Left cardiac atrium (tissue), 4 donors: ENCODE results near the gene R3HDM4. TPM values are rescaled to one million over a fixed set of nuclear protein-coding genes. Genes with fewer than 3 reads are reported as not detected.
"Not testable (repeated sequence)": the region's sequence is repeated elsewhere in the genome, so short reads cannot be mapped to it uniquely, and the experiment has no call there.

ENCODE experiments used
- ATAC-seq, 2 donors: fragments of 200-7000 bp; cut with Tn5 transposase; one replicate each; pipeline ENCODE4 v1.9.1; 2020; ENCODE audit warnings: mild to moderate bottlenecking in 2 of 2, moderate library complexity in 2 of 2
- DNase-seq: peaks from one replicate; pipeline ENCODE4 v3.0.0-alpha.2; 2020
- intact Hi-C, 2 donors: fragments of 100-400 bp; cut with DNase I; formaldehyde crosslinking; loops; one replicate each; pipeline versions ENCODE4 v1.14.1 to v1.15.1; 2022 to 2023
- total RNA-seq, 2 donors: library from RNA; stranded (reverse); fragmentation: NEBNext Ultra II Directional; extraction: Animal tissue kit (Norgen Biotek cat#: 25700); gene quantifications; one replicate each; pipeline ENCODE4 v1.2.1, GENCODE V29; 2021
- donor health status: DM: no; HTN: yes; CAD: no.
- donor health status: DM: no; HTN: yes; CAD: no; lungs with severe emphysema.
- donor health status: DM: yes; HTN: yes; CAD: no.
- donor health status: Dilated cardiomyopathy.

R3HDM4 gene
- total RNA-seq, 2 donors from 2014 or later, result 18.3 to 31.6 TPM

DNA sequence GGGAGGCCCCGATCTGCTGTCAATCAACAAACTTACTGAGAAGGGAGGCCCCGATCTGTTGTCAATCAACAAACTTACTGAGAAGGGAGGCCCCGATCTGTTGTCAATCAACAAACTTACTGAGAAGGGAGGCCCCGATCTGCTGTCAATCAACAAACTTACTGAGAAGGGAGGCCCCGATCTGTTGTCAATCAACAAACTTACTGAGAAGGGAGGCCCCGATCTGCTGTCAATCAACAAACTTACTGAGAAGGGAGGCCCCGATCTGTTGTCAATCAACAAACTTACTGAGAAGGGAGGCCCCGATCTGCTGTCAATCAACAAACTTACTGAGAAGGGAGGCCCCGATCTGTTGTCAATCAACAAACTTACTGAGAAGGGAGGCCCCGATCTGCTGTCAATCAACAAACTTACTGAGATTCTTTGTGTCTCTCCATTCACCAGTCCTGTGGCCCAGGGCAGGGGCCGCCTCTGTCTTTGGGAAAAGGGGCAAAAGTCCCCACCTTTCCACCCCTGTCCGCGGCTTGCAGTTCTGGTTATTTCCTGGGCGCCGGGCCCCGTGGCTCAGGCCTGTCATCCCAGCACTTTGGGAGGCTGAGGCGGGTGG lies 59.3 kb downstream of the R3HDM4 start:
- not testable (repeated sequence) for ATAC-seq, DNase-seq
- intact Hi-C loops, result loop anchor here (10.0 kb wide), 2 partner anchors 79 to 131 kb away; partner anchors contain the start of gene WDR18 (in 1 of the 2)

DNA sequence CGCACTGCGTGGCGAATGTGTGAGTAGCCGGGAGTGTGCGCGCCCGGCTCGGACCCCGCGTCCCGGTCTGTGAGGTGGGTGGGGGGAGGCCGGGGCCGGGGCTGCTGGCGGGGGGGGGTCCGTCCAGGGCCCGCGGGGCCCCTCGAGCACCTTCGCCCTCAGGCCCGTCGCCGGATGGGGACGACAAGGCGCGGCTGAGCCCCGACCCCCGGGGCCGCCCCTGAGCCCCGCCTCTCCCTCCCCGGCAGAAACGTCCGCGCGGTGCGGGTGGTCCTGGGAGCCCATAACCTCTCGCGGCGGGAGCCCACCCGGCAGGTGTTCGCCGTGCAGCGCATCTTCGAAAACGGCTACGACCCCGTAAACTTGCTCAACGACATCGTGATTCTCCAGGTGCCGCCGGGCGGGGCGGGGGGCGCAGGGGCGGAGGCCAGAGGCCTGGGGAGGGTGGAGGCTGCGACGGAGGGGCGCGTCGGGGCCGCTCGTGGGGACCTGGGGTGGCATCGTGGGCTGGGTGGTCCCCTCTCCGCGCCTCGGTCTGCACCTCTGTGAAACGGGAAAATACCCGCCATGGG lies 59.9 kb downstream of the R3HDM4 start:
- DNase-seq (no peak), ATAC-seq (no peak)
- intact Hi-C loops, result loop anchor here (10.0 kb wide), 2 partner anchors 78 to 132 kb away; partner anchors contain the start of gene WDR18 (in 1 of the 2)

DNA sequence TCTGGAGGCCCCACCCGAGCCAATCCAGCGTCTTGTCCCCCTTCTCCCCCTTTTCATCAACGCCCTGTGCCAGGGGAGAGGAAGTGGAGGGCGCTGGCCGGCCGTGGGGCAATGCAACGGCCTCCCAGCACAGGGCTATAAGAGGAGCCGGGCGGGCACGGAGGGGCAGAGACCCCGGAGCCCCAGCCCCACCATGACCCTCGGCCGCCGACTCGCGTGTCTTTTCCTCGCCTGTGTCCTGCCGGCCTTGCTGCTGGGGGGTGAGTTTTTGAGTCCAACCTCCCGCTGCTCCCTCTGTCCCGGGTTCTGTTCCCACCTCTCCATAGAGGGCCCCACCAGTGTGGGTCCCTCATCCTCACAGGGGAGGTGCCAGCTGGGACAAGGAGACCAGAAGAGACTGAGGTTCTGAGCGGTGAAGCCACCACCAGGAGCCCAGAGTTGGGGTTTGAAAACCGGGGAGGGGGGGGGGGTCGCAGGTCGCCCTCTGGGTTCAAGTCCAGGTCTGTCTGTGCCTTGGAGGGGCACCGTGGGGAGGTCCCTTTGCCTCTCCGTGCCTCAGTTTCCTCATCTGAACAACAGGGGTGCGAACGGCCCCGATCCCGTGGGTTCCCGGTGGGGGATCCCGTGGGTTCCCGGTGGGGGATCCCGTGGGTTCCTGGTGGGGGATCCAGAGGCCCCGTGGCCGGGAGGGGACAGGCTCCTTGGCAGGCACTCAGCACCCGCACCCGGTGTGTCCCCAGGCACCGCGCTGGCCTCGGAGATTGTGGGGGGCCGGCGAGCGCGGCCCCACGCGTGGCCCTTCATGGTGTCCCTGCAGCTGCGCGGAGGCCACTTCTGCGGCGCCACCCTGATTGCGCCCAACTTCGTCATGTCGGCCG lies 60.6 kb downstream of the R3HDM4 start, which contains the start of gene ELANE:
Gene ELANE (plus strand): TSS at position 168 of the 878 bp plus-strand sequence. CDS start 26 bp downstream, at position 194.
- DNase-seq (no peak), ATAC-seq (no peak)
- intact Hi-C loops, result loop anchor here (10.0 kb wide), 2 partner anchors 78 to 132 kb away; partner anchors contain the start of gene WDR18 (in 1 of the 2)

DNA sequence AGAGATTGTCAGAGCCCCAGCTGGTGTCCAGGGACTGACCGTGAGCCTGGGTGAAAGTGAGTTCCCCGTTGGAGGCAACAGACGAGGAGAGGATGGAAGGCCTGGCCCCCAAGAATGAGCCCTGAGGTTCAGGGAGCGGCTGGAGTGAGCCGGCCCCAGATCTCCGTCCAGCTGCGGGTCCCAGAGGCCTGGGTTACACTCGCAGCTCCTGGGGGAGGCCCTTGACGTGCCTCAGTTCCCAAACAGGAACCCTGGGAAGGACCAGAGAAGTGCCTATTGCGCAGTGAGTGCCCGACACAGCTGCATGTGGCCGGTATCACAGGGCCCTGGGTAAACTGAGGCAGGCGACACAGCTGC lies 62.1 kb downstream of the R3HDM4 start:
- DNase-seq (no peak), ATAC-seq (no peak)
- intact Hi-C loops, result loop anchor here (10.0 kb wide), 2 partner anchors 76 to 134 kb away; partner anchors contain the start of gene WDR18 (in 1 of the 2)

DNA sequence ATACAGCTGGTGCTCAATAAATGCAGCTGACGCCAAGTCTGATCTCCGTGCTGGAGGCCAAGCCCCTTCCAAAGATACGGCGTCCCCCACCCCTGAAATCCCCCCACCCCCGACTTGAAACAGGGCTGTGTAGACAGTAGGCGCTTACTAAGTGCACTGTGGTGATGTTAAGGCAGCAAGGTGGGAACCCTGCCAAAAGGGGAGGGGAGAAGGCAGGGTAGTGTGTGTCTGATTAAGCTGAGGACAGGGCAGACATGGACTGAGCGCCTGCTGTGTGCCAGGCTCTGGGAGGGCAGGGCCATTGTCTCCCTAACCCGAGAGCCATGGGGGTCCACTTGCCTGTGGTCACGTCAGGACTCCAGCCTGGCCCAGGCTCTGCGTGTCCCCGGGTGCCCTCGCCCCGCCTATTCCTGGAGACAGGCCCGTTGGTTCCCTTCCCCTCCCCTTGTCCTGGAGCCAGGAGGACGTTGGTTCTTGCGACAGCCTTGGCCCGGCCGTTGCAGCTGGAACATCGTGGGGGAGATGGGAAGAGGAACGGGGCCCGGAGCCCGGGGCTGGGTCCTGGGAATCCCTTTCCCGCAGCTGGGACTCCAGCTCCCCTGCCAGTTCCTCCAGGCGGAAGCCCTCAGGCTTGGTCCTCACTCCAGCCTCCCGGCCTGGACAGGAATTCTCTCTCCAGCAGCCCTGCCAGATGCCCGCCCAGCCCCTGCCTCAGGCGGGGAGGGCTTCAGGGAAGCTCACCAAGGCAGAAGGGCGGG lies 62.6 kb downstream of the R3HDM4 start:
- ATAC-seq (peak; percentile 84 to 88), DNase-seq (peak; percentile 94)
- intact Hi-C loops, result loop anchor here (10.0 kb wide), 2 partner anchors 76 to 134 kb away; partner anchors contain the start of gene WDR18 (in 1 of the 2)

DNA sequence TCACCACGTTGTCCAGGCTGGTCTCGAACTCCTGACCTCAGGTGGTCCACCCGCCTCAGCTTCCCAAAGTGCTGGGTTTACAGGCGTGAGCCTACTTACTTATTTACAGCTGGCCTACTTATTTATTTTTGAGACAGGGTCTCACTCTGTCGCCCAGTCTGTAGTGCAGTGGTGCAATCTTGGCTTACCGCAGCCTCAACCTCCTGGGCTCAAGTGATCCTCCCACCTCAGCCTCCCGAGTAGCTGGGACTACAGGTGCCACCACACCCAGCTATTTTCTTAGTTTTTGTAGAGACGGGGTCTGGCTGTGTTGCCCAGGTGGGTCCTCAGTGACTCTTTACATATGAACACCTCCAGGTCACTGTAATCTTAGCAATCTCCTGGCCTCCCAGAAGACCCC lies 63.8 kb downstream of the R3HDM4 start:
- not testable (repeated sequence) for ATAC-seq, DNase-seq
- intact Hi-C loops, result loop anchor here in 1 of 2 donors (10.0 kb wide), 1 partner anchor 84 kb away; no protein-coding TSS in a partner anchor

DNA sequence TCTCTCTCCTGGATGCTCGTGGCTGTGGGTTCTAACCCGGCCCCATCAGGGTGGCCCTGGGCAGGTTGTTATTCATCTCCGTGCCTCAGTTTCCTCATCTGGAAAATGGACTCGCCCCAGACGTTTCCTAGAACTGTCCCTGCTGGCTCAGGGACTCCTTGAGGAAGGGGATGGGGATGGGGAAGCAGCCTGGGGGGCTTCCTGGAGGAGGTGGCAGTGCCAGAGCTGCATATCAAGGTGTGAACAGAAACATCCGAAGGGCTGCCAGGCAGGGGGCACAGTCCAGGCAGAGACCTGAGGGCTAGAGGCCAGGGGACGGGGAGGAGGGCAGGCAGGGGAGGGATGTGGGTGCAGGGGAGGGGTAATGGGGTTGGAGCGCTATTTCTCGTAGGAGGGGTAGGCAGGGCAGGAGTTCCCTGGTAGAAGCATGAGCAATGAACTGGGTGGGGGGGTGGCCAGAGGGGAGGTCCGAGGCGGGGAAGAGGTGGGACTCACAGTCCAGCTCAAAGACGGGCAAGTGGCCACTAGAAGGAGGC lies 64.6 kb downstream of the R3HDM4 start:
- peak in 1 of 2 donors; percentile 47 for ATAC-seq
- DNase-seq, result peak; percentile 53
- intact Hi-C loops, result loop anchor here in 1 of 2 donors (10.0 kb wide), 1 partner anchor 84 kb away; no protein-coding TSS in a partner anchor

Other genes with a start within 250 kb of the R3HDM4 start
- 100 to 1,000 TPM in 1 of 2 donors, 10 to 100 TPM in 1; 33.5 to 118 TPM for gene FSTL3, start 236.8 kb downstream of the R3HDM4 start, total RNA-seq
- not detected for gene PRSS57, start 217.8 kb downstream of the R3HDM4 start, total RNA-seq
- 10 to 100 TPM; 48.9 to 49.7 TPM for gene PALM, start 204.3 kb downstream of the R3HDM4 start, total RNA-seq
- under 1 TPM in 1 of 2 donors, not detected in 1; 0.18 TPM for gene MISP, start 162.1 kb downstream of the R3HDM4 start, total RNA-seq
- gene PTBP1, start 115.8 kb downstream of the R3HDM4 start, total RNA-seq, result 100 to 1,000 TPM in 1 of 2 donors, 10 to 100 TPM in 1; 90.1 to 131 TPM
- under 1 TPM; 0.21 to 0.27 TPM for gene PLPPR3, start 91.3 kb downstream of the R3HDM4 start, total RNA-seq
- under 1 TPM in 1 of 2 donors, not detected in 1; 0.18 TPM for gene AZU1, start 85.4 kb downstream of the R3HDM4 start, total RNA-seq
- not detected for gene PRTN3, start 72.2 kb downstream of the R3HDM4 start, total RNA-seq
- gene ELANE, start 60.9 kb downstream of the R3HDM4 start, total RNA-seq, result 1 to 10 TPM; 1.5 to 2.4 TPM
- 100 to 1,000 TPM; 277 to 861 TPM for gene CFD, start 53.6 kb downstream of the R3HDM4 start, total RNA-seq
- gene MED16, start 20.0 kb downstream of the R3HDM4 start, total RNA-seq, result 10 to 100 TPM; 25.4 to 27.4 TPM
- gene RNU6-9, start 19.7 kb downstream of the R3HDM4 start, total RNA-seq, result not detected
- gene KISS1R, start 4.1 kb upstream of the R3HDM4 start, total RNA-seq, result not detected
- gene ARID3A, start 12.8 kb upstream of the R3HDM4 start, total RNA-seq, result 1 to 10 TPM; 5.3 to 5.8 TPM
- gene WDR18, start 71.1 kb upstream of the R3HDM4 start, total RNA-seq, result 10 to 100 TPM; 16.2 to 17.2 TPM
- under 1 TPM in 1 of 2 donors, not detected in 1; 0.06 TPM for gene GRIN3B, start 87.2 kb upstream of the R3HDM4 start, total RNA-seq
- 100 to 1,000 TPM; 110 to 144 TPM for gene TMEM259, start 107.9 kb upstream of the R3HDM4 start, total RNA-seq
- not detected for gene RNU6-2, start 108.3 kb upstream of the R3HDM4 start, total RNA-seq
- 10 to 100 TPM; 74.4 to 83.8 TPM for gene CNN2, start 113.4 kb upstream of the R3HDM4 start, total RNA-seq
- gene ABCA7, start 126.9 kb upstream of the R3HDM4 start, total RNA-seq, result 10 to 100 TPM in 1 of 2 donors, 1 to 10 TPM in 1; 7.7 to 10.0 TPM
- gene ARHGAP45, start 153.9 kb upstream of the R3HDM4 start, total RNA-seq, result 10 to 100 TPM; 10.6 to 12.6 TPM
- gene POLR2E, start 182.2 kb upstream of the R3HDM4 start, total RNA-seq, result 100 to 1,000 TPM; 142 to 143 TPM
- 100 to 1,000 TPM; 378 to 432 TPM for gene GPX4, start 190.8 kb upstream of the R3HDM4 start, total RNA-seq